Stimulated activated CD8-positive, alpha-beta memory T cell treated with anti-CD3 and anti-CD28 coated beads, Interleukin-15, amount 100 ng/mL, for 48 hours (primary cell): ENCODE measurements around the gene EMX1.

Source experiments
- DNase-seq, 2 donors: peaks; one replicate each; pipeline ENCODE4 v3.0.0-alpha.2; 2020; ENCODE audit warnings: low read depth in 2 of 2

Gene EMX1

DNA sequence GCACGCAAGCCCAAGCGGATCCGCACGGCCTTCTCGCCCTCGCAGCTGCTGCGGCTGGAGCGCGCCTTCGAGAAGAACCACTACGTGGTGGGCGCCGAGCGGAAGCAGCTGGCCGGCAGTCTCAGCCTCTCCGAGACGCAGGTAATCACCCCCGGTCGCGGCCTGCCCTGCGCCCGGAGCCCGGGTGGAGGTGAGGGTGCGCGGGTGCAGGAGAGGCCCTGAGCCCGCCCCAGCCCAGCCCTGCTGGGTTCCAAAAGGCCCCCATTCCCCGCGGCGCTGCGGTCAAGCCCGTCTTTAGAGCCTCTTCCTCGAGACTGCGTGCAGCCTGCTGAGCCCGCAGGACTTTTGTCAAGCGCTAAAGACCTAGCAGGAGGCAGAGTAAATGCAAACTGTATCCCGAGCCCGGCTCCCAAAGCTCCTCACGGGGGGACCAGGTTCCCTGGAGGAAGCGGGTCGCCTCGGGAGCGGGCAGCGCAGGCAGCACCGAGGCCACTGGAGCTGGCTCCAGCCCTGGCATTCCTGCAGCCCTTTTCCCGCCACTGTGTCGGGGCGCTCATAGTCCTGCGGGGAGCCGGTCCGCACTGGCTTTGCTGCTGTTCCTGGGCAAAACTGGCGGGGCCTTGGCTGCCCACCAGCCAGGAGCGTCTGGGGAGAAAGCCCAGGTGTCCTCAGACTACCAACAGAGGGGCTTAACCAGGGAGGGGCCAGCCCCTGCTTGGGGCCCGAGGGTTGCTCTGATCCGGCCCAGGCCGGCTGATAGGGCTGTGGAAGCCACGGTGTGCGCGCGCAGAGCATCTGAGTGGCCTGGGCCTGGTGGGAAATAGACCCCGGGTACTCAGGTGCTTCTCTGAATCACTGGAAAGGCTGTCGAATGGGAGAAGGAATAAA is 7.3 kb downstream of the EMX1 start:
- DNase-seq, result no peak

DNA sequence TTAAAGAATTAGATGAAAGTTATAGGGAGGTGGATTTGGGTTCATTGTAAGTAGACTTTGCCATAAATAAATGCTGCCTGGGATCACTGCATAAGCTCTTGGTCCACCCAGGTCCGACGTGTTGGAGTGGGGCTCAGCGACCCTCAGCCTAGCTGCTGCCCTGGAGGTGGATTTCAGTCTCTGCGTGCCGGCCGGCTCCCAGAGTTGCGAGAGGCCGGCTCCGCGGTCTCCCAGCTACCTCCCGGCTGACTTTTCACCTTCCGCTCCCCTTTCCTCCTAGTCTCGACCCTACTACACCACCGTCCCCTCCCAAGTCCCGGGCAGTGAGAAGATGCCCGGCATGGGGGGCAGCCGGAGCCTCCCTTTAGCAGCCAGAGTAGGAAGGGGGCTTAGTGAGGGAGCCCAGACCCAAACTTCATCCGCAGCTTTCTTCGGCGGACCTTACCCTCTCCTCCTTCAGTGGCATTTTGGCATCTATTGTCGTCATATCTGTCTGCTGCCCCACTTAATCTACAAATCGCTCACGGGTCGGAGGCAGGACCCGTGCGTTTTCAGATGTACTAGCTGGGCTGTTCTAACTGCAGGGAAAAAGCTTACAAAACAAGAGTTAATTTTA is 8.1 kb downstream of the EMX1 start:
- DNase-seq, result no peak

DNA sequence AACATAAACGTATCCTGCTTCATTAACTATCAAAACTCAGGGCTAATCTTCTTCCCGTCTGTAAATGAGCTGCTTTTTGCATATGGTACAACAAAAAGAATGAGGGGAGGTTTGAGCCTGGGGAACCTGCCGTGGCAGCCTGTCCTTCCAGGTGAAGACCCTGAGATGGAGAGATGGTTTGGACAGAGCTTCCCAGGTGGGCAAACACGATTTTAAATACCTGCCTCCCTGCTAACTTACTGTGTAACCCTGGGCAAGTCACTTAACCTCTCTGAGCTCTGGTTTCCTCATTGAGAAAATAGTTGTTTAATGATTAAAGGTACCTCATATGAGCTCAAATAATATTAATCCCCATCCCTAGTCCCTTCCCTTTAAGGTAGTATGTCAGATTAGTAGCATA is 9.0 kb downstream of the EMX1 start:
- DNase-seq, result no peak

DNA sequence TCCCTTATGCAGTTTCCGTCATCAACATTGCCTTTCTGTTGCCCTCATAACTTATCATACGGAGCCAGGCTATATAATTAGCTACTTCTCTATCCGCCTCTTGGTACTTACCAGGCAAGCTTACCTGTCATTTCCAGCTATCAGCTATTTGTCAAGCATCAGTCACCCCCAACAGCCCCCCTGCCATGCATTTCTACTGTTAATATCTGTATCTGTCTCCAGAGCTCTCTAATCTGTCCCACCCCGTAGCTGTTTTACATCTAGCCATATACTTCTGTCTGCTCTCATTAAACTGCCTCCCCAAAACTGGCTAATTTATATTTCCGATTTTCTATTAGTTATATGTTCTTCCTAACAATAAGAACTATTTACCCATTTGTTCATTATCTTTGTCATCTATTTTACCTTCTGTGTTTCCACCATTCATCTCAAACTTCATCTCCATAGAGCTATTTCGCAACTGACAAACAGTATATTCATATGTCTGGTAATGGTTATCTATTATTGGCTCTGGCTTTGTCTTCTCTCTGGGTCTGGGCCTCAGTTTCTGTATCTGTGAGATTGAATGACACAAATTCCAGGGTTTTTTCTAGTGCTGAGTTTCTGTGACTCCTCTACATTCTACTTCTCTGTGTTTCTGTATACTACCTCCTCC is 9.6 kb downstream of the EMX1 start:
- no peak for DNase-seq

GRCh38 chr2:72927619-72928550 is 10.6 kb downstream of the EMX1 start:
- DNase-seq, result no peak

DNA sequence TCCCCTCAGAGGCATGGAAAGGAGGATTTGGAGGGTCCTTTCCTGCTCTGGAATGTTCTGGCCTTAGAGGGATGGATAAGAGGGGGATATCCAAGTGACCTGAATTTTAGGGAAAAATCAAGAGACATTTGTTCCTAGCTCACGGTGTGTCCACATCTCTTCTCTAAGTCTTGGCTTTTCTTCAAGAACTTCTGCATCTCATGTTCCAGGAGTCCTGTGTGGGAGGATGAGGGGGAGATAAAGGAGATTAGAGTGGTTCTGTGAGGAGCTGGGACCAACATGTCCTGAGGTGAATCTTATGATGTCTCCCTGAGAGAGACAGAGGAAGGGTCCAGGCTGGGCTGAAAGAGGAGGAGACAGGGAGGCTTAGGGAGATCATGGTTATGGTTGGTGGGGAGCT is 11.7 kb downstream of the EMX1 start:
- no peak for DNase-seq

GRCh38 chr2:72931280-72931910 is 14.1 kb downstream of the EMX1 start:
- DNase-seq, result peak in 1 of 2 donors; percentile 56

- no peak for DNase-seq
Measured at GRCh38 chr2:72932045-72932740, 14.9 kb downstream of the EMX1 start.

- DNase-seq, result no peak
Measured at GRCh38 chr2:72932805-72933204, 15.5 kb downstream of the EMX1 start.

DNA sequence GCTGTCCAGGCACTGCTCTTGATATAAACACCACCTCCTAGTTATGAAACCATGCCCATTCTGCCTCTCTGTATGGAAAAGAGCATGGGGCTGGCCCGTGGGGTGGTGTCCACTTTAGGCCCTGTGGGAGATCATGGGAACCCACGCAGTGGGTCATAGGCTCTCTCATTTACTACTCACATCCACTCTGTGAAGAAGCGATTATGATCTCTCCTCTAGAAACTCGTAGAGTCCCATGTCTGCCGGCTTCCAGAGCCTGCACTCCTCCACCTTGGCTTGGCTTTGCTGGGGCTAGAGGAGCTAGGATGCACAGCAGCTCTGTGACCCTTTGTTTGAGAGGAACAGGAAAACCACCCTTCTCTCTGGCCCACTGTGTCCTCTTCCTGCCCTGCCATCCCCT is 15.9 kb downstream of the EMX1 start:
- DNase-seq, result no peak

DNA sequence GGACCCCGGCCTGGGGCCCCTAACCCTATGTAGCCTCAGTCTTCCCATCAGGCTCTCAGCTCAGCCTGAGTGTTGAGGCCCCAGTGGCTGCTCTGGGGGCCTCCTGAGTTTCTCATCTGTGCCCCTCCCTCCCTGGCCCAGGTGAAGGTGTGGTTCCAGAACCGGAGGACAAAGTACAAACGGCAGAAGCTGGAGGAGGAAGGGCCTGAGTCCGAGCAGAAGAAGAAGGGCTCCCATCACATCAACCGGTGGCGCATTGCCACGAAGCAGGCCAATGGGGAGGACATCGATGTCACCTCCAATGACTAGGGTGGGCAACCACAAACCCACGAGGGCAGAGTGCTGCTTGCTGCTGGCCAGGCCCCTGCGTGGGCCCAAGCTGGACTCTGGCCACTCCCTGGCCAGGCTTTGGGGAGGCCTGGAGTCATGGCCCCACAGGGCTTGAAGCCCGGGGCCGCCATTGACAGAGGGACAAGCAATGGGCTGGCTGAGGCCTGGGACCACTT is 16.4 kb downstream of the EMX1 start:
- no peak for DNase-seq

GRCh38 chr2:72934683-72935610 is 17.6 kb downstream of the EMX1 start:
- no peak for DNase-seq

- no peak for DNase-seq
Measured at GRCh38 chr2:72935611-72935957, 18.3 kb downstream of the EMX1 start.

- DNase-seq, result no peak
Measured at GRCh38 chr2:72936660-72937355, 19.5 kb downstream of the EMX1 start.

DNA sequence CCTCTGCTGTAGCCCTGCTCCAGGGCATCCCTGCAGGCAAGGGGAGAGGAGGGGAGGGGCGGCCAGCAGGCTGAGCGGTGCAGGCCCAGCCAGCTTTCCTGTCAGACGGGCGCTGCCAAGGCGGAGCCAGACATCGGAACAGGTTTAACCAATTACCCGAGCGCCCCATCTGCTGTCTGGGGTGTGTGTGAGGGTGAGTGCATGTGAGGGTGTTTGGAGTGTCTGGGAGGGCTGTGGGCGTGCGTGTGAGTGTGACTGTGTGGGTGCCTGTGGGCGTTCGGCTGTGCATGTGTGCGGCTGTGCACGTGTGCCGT is 20.0 kb downstream of the EMX1 start:
- DNase-seq, result no peak

- DNase-seq, result no peak
Measured at GRCh38 chr2:72938455-72938854, 21.1 kb downstream of the EMX1 start.

- DNase-seq, result no peak
Measured at GRCh38 chr2:72940361-72940760, 23.0 kb downstream of the EMX1 start.

DNA sequence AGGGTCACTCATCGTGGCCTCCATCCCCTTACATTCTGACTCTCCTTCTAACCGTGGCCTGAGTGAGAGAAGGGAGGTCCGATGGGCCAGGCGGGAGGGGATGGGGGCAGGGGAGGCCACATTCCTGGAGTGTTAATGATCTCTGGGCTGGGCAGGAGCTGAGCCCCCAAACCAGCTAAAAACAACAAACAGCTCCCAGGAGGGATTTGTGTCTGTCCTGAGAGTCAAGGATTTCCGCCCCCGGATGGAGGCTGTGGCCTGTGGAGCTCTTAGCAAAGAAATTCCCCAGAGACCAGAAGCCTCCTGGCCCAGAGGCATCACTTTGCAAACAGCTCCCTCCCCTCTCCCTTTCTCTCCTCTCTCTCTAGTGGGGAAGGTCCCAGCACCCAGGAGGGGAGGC is 23.5 kb downstream of the EMX1 start:
- no peak for DNase-seq

- DNase-seq, result no peak
Measured at GRCh38 chr2:72942293-72942692, 25.0 kb downstream of the EMX1 start.
